HuH-7 (cell line): ENCODE results near the gene KSR1.

ENCODE experiments used
- DNase-seq: peaks from one replicate; pipeline ENCODE4 v3.0.0; 2011; ENCODE audit warnings: low spot score

The KSR1 gene

DNA sequence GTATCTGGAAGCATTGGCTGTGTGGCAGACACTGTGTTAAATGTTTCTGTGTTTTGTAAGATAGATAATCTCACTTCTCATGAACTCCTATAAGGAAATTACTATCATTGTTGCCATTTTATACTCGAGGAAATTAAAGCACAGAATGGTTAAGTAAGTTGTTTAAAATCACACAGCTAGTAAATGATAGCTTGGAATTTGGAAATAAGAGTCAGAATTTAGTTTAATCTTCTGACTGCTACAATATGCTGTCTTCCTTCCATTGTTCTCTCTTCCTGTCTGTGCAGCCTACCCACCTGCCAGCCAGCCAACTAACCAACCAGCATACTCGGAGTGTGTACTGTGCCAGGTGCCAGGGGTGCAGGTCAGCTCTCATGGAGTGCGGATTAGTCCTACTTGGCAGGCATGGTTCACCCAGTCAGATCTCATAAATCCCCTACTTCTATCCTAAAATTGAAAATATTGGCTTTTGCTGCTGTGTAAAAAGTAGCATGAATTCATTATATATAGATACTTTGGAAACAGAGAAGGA, 94.8 kb downstream of the KSR1 start:
- DNase-seq, result no peak

DNA sequence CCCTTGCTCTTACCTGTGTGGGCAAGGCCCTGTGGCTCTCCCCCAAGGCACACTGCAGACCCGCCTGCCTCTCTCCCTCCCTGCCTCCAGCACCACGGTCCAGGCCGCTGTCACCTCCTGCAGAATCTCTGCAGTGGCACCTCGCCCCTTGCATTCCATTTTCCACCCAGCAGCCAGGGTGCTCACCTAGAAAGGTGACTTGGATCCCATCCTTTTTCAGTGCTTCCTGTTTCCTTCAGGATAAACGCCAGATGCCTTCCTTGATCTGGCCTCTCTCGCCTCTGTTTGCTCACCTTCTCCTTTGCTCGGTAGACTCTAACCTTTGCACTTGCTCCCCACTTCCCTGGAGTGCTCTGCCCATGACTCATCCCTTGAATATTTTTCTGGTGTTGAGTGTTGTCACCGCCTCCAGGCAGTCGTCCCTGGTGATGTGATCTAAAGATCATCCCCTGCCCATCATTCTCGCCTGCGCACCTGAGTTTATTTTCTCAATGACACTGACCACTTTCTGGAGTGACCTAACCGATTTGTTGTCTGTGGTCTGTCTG, 95.5 kb downstream of the KSR1 start:
- DNase-seq, result peak; percentile 49

DNA sequence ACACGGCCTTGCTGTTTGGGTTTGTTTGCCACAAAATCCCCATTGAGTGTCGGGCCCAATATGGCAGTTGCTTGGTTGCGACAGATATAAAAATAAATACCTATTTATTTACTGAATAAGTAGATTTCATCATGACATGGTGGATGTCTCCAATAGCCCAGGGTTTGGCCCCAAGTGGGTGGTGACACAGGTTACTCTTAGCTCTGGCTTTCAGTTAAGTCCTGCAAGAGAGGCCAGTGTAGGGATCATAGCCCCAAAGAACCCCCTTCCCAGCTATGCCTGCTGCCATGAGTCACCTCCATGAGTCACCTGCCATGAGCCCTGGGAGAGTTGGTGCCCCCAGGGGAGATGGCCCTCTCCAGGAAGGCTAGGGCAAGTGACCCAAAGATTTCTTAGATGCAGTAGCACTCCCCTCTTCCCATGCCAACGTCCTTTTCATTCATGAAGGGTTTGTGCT, 96.1 kb downstream of the KSR1 start:
- no peak for DNase-seq

DNA sequence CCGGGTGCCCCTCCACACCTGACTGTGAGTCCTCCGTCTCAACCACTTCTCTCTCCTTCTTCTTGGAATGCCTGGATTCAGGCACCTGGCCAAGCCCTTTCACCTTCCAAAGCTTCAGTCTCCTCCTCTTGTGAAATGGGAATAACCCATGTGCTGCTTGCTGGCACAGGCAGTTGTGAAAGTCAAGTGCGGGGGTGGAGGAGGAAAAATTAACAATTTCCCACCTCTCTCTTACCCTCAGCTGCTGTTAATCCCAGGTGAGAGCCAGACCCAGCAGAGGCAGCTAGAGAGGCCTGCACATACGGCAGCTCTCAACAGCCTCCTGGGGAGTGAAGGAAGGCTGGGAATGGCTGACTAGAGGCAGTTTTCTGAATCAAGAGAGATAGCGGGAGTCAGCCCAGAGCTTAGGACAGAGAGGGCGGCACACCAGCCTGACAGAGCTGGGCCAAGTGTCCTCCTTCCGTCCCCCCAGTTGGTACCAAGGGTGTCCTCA, 96.8 kb downstream of the KSR1 start:
- no peak for DNase-seq

DNA sequence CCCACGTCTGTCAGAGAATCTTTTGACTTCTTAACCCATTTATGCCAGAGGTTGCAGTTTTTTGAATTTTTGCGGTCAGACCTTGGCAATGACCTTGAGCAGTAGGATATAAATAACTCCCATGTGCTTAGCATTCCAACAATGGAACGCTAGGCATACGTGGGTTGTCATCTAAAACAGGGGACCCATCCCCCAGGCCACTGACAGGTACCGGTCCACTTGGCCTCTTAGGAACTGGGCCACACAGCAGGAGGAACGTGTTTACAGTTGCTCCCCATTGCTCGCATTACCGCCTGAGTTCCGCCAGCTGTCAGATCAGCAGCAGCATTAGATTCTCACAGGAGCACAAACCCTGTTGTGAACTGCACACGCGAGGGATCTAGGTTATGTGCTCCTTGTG, 97.9 kb downstream of the KSR1 start:
- DNase-seq, result no peak

DNA sequence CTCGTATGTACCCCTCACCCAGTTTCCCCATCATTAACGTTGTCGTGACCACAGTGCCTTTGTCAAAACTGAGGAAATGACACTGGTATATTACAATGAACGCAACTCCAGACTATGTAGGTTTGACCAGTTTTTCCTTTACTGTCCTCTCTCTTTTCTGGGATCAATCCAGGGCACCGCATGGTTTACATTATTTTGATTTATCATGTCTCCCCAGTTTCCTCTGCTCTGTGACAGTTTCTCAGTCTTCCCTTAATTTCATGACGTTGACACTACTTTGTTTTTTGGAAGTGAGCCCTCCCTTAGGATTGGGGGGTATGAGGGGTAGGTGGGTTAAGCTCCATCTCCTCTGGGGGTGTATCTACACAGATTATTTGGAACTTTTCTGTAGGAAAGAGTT, 98.7 kb downstream of the KSR1 start:
- DNase-seq, result no peak

DNA sequence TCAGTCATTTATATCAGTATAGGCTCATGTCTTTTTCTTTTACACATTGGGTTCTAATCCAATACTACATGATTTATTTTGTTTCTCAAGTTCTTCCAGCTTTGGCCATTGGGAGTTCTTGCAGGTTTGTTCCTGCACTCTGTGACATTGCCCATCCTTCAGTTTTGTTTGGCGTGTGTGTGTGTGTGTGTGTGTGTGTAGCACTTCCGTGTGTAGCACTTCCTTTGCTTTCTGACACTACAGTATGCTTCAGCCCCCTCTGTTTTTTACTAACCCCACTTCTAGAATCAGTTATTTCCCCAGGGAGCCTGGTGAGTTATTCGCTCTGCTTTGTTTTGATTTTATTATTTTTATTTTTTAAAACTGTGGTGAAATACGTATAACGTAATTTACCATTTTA, 99.1 kb downstream of the KSR1 start:
- DNase-seq, result no peak

DNA sequence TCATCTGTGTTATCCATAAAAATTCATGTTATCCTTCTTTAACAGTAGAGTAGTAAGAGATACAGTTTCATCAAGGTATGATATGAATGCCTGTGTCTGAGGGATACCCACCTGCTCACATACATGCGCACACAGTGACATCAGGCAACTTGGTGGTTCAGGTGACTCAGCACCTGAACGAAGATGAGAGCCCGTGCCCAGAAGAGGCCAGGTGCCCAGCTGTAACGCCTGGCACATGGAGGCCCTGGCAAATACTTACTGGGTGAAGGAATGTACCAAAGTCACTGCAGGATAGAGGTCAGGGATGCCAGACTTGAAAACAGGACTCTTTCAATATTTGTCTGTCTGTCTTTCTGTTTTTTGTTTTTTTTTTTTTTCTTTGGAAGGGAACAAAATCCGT, 102.1 kb downstream of the KSR1 start:
- DNase-seq, result no peak

DNA sequence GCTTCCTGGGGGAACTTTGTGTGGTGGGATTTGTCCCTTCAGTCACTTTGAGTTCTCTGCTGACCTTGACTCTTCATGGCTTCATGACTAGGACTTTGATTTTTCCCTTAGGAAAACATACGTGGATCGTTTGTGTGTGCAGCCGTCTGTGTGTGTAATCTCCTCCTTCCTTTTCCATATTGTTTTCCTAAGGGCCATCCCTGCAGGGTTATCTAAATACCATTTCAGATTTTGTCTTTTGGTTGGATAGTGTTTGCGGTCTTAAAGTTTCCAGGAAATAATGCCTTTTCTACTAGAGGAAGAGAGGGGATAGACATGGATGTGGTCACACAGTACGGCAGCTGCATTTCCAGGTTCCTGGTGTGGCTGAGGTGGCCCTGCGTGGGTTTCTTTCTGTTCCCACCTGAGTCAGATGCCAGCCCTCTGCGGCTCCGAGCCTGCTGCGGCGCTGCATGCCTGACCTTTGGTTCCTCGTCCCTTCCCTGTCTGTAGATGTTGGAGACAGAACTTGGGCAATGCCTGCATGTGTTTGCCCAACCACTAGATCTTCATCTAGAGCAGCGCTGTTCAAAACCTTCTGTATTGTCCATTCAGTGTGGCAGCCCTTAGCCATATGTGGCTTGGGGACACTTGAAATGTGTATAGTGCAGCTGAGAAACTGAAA, 102.7 kb downstream of the KSR1 start:
- DNase-seq, result peak; percentile 68

DNA sequence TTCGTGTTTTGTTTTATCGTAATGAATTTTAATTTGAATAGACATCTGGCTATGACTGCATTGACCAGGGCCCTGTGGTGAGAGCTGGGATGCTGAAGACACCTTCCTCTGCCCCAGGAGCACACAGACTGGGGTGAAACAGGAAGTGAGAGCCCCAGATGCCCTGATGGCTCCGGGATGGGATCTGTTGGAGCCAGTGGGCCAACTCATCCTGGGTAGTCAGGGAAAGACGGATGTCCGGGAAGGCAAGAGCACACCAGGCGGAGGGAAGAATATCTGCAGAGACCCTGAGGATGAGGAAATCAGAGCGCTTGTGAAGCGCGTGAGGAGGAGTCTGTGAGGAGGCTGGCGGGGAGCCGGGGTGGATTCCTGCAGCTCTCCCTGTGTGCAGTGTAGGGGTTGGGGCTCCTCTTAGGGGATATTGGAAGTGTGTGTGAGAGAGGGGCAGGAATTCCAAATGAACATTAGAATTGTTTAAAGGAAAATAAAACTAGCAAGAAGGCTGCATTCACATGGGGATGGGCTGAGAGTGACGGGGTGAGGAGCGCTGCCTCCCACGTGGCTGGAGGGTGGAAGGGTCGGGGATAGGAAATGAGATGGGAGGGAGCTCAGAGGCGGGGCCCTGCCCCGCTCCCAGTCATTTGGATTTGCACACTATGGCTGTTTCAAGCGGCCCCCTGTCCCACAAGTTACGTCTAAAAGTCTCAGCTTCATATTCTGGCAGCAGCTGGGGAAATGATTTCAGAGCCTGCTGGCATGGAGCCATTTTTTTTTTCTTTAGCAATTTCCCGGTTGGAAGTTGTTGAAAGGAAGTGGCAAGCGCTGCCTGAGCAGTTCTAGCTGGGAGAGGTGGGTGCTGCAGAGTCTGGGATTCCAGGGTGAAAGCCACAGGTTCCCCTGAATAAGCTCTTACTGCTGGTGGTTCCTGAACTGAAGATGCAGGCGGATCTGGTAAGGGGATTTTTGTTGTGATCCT, 103.5 kb downstream of the KSR1 start:
- no peak for DNase-seq

DNA sequence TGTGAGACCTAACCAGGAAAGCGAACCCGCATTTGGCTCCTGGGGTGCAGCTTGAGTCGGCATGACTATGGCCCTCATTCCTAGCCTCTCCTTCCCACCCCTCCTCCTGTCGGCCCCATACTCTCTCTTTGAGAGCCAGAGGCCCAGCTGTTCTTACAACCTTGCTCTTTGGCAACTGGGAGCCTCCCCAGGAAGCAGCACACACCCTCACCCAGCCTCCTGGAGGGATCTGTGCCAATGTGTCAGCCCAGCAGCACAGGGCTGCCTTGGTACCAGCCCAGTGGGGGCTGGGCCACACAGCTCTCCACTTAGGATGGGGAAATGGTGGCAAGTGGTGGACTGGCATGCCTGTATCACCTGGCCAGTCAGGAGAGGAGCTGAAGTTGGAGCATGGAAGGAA, 104.4 kb downstream of the KSR1 start:
- DNase-seq, result no peak

DNA sequence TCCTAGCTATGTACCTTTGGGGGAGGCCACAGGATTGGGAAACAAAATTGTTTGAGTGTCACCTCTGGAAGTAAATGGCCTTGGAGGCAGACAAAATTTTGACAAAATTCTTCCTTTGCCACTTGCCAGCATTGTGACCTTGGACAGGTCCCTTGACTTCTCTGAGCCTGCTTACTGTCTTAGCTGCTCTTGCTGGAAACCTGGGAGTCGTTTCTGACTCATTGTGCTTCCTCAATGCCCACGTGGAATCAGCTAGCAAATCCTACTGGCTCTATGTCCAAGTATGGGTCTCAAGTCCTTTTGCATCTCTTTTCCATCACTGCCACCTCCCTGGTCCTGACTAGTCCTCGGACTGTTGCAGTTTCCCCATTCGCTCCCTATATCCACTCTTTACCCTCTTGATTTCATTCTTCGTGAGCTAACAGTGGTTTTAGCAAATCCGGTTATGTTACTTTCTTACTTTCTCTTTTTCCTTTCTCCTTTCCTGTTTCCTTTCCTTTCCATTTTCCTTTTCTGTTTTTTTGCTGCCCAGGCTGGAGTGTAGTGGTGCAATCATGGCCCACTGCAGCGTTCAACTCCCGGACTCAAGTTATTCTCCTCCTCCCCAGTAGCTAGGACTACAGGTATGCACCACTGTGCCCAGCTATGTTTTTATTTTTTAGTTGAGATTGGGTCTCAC, 106.7 kb downstream of the KSR1 start:
- DNase-seq, result no peak

DNA sequence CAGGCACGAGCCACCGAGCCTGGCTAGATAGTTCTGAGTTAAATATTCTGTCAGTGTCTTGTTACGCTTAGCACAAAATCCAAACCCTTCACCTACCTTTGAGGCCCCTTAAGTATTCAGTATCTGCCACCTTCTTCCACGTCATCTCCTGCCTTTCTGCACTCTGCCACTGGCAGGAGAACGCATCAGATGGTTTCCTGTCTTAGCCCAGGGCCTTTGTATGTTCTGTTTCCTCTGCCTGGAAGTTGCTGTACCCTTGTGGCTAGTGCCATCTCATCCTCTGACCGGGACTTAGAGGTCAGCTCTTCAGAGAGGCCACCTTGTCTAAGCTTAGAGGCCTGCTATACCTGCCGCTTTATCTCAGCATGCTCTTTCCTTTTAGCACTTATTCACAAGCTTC, 107.3 kb downstream of the KSR1 start:
- no peak for DNase-seq

DNA sequence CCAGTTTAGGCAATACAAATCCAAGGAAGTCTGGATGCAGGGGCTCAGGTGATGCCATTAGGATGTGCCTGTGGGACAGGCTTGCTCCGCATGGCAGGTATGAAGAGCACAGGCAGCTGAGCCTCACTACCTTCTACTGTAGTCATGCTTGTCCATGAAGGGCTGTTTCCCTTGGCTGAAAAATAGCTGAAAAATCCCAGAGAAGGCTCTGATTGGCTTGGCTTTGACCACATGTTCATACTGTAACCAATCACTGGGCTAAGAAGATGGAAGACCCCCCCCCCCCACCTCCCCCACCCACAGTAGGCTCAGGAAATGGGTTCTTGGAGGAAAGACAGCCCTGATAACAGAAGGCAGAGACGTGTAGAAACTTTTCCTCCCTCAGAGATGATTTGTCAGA, 108.2 kb downstream of the KSR1 start:
- DNase-seq, result no peak

DNA sequence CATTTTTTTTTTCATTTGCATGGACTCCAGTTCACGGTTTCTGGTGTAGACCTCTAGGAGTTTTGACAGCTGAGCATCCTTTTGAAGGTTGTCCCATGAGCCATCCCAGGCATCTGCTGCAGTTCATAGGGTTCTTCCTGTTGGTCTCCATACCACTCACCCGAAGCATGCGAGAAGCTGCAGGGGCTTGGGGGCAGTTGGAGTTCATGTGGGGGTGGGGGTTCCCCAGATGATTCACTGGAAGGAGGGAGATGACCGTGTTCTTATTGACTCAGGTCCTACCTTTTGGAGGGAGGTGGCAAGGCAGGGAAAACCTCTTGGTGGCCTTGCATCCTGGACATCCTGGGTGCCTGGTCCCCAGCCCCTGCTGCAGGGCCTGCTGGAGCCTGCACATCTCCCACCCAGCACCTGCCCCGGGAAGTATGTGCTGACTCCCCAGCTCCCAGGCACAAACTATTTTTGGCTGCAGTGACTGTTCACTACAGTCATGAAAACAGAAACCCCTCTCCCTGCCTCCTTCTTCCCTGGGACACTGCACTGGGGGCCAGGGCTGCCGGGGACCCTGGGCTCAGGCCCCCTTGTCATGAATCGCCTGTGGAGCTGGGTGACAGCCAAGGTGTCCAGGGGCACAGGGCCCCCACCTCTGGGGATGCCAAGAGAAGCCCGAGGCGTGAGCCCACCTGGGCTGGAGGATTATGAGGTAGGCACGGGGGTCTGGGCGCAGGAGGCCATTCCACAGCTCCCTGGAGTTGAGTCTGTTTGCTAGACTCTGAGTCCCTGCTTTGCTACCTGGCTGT, 109.8 kb downstream of the KSR1 start:
- no peak for DNase-seq

DNA sequence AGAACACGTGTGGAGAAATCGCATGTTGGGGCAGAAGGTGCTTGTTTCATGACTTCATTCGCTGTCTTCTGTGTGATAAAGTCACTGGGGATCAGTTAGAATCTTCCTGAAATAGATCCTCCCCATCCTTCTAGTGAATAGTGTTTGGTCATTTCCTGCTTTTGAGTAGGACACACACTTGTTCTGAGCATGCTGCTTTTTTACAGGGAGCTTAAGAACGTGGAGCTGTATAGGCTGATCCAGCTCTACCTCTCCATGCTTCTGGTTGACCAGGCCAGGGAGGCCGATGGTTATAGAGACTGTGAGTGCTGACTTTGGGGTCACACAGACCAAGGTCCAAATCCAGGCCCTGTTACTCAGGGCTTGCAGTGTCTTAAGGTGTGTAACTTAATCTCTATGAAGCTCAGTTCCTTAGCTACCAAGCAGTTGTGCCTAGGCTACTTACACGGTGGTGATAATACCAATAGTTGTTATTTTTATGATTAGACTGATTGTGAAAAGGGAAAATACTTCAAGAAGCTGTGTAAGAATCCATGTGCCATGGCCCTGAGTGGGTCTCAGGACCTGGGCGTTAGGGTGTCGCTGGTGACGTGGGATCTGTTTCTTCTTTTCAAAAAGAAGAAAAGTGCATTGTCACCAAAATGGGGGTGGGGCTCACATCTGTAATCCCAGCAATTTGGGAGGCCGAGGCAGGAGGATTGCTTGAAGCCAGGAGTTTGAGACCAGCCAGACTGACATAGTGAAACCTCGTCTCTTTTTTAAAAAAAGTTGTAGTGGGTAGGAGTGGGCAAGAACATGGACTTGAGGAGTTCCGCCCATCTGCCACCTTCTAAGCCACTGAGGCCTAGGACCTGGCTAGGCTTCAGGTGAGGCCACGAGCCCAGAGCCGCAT, 110.7 kb downstream of the KSR1 start:
- DNase-seq, result no peak

DNA sequence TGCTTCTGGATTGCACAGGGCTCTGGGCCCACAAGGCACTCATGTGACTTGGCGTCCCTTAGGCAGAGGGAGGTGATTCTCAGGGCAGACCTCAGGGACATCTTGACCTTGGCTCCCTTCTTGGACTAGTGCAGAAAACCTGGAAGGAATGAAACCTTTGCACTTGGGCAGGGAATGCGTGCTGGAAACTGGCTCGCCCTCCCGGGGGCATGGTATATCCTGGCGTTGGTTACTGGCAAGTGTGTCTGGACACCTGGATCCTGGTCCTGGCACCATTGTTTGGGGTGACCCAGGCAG, 111.3 kb downstream of the KSR1 start:
- no peak for DNase-seq

DNA sequence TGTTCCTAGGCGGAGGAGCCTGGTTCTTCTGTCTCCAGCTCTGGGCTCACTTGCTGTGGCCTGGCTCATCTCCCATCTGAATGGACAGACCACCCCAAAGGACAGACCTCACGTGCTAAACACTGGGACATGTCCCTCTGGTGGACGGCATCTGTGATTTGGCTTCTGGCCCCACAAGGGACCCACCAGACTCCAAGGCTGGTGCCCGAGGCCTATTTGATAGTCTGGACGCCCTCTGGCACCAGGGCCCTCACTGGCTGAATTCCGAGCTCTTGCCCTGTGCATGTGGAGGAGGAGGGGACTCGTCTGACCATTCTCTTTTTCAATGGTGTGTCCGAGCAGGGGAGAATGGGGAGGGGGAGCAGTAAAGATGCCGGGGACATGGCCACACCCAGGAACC, 112.0 kb downstream of the KSR1 start:
- DNase-seq, result no peak

DNA sequence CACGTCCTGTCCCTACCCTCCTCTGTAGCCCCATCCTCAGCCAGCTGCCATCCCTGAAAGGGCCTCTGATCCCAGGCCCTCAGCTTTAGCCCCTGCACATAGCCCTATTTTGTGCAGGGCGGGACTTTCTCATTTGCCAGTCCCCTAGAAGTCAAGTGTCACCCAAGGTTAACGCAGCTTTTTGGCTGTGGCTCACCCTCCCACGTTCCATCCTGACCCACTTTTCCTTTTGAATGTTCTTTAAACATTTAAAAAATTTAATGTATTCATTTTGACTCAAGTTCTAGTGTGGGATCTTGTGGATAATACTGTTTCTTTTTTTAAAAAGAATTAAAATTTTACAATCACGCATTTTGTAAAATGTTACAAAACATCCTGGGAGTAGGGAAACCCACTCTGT, 112.6 kb downstream of the KSR1 start:
- no peak for DNase-seq

DNA sequence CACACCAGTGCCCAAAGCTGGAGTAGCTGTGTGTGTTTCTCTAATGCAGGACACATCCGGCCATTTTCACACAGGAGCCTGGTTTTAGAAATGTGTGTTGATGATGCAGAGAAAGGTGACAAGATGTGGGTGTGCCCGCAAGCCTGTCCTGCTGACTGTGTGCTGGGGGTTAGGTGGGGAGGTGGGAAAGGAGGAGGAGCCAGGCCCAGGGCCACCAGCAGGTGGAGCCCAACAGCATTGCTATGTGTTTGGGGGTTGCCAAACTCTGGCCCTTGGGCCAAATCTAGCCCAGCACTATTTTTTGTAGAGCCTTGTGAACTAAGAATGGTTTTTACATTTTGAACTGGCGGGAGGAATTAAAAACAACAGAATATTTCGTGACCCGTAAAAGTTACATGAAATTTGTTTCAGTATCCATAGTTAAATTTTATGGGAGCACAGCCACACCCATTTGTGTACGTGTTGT, 113.0 kb downstream of the KSR1 start:
- DNase-seq, result peak; percentile 45
